NT2/D1 (cell line): Measurements from ENCODE around the gene CDCP1.

Experiments
- SUZ12 ChIP-seq: IDR thresholded peaks from 2 replicates; pipeline ENCODE4 v1.6.1; 2011; ENCODE audit not compliant: insufficient read length, insufficient read depth; ENCODE audit errors: extremely low read depth
- YY1 ChIP-seq: IDR thresholded peaks from 2 replicates; pipeline ENCODE4 v1.6.1; 2011; ENCODE audit not compliant: insufficient read length, insufficient read depth
- ZNF274 ChIP-seq: IDR thresholded peaks from 2 replicates; pipeline ENCODE4 v1.6.1; 2011; ENCODE audit warnings: mild to moderate bottlenecking, low read depth, low read length

GRCh38 chr3:45033791-45034190 lies 112.4 kb downstream of the CDCP1 start:
- TF ChIP-seq YY1 (no peak), SUZ12 (no peak), ZNF274 (no peak)
